GM19397 (cell line): ENCODE results near the gene SPRYD4.
A peak's percentile ranks its signal among the peaks of the same experiment; 100 is the strongest.
"Not testable (repeated sequence)": the region's sequence is repeated elsewhere in the genome, so short reads cannot be mapped to it uniquely, and the experiment has no call there.

ENCODE experiments used
- ATAC-seq: cut with Tn5 transposase; IDR thresholded peaks from one replicate; pipeline ENCODE4 v1.9.1; 2021; ENCODE audit warnings: mild to moderate bottlenecking, moderate library complexity; ENCODE audit not compliant: unreplicated experiment

Gene SPRYD4

GRCh38 chr12:56476143-56476542 lies 7.8 kb downstream of the SPRYD4 start:
- ATAC-seq = no peak

DNA sequence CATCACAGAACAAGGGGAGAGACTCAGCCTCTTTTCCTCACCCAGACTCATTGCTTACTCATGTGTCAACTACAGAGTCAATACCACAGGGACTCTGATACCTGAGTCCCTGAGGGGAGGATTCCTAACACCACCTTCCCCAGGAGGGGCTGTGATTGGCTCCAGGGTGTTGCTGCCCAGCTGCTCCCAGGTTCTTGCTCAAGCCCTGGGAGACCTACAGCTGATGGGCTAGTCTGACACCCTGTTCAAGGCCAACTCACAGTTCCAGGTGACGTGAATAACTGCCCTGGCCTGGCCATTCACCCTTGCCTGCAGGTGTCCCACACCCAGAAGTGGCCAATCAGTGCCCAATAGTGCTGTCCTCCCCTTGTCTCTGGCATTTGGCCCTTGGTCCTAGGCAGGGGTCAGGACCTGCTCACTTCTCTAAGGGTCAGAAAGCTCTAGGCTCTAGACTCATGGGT lies 8.6 kb downstream of the SPRYD4 start:
- no peak for ATAC-seq

GRCh38 chr12:56477521-56478225 lies 9.3 kb downstream of the SPRYD4 start:
- ATAC-seq = no peak

GRCh38 chr12:56479625-56480024 lies 11.2 kb downstream of the SPRYD4 start:
- ATAC-seq = no peak

DNA sequence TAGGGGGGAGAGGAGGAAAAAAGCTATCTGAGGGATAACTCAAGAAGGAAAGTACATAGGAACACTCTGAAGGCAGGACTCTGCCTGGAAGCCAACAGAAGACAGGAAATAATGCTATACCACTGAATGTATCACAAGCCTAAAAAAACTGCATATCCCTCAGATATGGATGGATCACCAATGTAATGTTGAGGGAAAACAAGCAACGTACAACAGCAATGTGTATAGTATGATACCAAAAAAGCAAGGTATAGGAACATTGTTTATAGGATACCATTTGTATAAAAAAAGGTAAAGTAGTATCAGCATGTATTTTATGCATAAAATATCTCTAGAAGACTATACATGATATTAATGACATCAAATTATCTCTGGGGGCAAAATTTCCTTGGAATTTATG lies 16.2 kb downstream of the SPRYD4 start:
- no peak for ATAC-seq

DNA sequence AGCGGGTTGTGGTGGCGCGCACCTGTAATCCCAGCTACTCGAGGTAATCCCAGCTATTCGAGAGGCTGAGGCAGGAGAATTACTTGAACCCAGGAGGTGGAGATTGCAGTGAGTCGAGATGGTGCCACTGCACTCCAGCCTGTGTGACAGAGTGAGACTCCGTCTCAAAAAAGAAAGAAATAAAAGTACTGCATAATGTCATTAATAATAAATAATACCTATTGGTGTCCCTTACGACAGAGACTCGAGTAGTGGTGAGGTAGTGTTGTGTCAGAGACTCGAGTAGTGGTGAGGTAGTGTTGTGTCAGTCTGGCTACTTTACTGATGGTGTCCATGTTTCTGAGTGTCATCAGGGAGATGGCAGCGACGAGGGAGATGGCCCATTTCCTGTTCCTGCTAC lies 18.3 kb downstream of the SPRYD4 start:
- ATAC-seq = no peak

GRCh38 chr12:56487448-56488040 lies 19.2 kb downstream of the SPRYD4 start:
- peak; percentile 29 for ATAC-seq

- ATAC-seq = peak; percentile 86
Observed at GRCh38 chr12:56488041-56488955, 19.9 kb downstream of the SPRYD4 start, which contains the start of gene GLS2. TSS of gene GLS2 (minus strand) at chr12:56488161. CDS start at chr12:56488118, 43 bp downstream.

DNA sequence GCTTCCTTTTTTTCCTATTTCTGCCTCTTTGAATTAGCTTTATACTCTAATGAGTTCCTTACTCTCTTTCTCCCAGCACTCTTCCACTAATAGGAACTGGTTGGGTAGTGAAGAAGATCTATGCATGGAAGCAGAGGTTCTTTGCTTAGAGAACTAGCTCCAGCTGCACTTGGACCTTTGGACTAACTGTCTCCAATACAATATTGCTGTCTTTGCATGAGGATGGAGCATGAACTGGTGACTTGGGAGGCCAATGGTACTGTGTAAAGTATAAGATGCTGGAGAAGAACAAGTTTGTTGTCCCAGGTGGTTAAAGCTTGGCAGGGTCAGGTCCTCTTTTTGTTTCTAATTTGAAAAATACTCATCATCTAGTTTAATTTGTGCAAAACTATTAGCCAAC lies 22.0 kb downstream of the SPRYD4 start:
- ATAC-seq = no peak

- ATAC-seq = not testable (repeated sequence)
Observed at GRCh38 chr12:56493409-56494105, 25.2 kb downstream of the SPRYD4 start.

- ATAC-seq = not testable (repeated sequence)
Observed at GRCh38 chr12:56494106-56494415, 25.7 kb downstream of the SPRYD4 start.

DNA sequence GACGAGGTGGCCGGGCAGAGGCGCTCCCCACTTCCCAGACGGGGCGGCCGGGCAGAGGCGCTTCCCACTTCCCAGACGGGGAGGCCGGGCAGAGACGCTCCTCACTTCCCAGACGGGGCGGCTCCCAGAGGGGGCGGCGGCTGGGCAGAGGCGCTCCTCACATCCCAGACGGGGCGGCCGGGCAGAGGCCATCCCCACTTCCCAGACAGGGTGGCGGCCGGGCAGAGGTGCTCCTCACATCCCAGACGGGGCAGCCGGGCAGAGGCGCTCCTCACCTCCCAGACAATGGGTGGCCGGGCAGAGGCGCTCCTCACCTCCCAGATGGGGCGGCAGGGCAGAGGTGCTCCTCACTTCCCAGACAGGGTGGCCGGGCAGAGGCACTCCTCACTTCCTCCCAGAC lies 26.1 kb downstream of the SPRYD4 start:
- ATAC-seq = not testable (repeated sequence)

GRCh38 chr12:56496704-56497103 lies 28.3 kb downstream of the SPRYD4 start:
- ATAC-seq = not testable (repeated sequence)

- ATAC-seq = not testable (repeated sequence)
Observed at GRCh38 chr12:56498126-56498902, 29.9 kb downstream of the SPRYD4 start.

DNA sequence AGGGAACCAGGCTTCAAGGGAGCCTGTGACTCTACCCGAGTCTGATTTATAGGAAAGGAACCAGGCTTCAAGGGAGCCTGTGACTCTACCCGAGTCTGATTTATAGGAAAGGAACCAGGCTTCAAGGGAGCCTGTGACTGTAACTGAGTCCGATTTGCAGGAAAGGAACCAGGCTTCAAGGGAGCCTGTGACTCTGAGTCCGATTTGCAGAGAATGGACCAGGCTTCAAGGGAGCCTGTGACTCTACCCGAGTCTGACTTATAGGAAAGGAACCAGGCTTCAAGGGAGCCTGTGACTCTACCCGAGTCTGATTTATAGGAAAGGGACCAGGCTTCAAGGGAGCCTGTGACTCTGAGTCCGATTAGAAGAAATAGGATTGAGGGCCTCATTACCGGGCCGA lies 31.1 kb downstream of the SPRYD4 start:
- ATAC-seq = not testable (repeated sequence)

DNA sequence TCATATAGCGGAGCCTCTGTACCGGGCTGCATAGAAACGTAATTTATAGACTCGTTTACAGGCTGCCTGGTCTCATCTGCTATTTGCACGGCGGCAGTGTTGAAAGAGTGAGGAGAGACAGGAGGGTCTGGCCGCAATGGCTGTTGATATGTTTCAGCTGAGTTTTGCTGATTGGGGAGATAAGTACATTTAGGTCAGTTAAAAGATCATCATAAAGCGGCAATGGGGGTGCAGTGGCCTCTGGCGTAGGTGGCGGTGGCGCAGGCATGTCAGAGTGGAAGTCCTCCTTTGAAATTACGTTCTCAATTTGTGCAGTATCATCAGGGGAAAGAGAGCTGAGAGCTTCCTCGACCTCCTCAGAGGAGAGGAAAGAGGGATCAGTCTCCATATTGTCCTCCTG lies 31.5 kb downstream of the SPRYD4 start:
- ATAC-seq = not testable (repeated sequence)

DNA sequence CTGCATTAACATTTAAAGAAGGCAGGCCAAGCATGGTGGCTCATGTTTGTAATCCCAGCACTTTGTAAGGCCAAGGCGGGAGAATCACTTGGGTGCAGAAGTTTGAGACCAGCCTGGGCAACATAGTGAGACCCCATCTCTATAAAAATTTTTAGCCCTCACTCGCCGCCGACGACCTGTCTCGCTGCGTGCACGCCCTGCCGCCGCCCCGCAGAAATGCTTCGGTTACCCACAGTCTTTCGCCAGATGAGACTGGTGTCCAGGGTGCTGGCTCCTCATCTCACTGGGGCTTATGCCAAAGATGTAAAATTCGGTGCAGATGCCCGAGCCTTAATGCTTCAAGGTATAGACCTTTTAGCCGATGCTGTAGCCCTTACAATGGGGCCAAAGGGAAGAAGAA lies 42.4 kb downstream of the SPRYD4 start:
- ATAC-seq = no peak

- ATAC-seq = not testable (repeated sequence)
Observed at GRCh38 chr12:56514014-56514318, 45.6 kb downstream of the SPRYD4 start.

DNA sequence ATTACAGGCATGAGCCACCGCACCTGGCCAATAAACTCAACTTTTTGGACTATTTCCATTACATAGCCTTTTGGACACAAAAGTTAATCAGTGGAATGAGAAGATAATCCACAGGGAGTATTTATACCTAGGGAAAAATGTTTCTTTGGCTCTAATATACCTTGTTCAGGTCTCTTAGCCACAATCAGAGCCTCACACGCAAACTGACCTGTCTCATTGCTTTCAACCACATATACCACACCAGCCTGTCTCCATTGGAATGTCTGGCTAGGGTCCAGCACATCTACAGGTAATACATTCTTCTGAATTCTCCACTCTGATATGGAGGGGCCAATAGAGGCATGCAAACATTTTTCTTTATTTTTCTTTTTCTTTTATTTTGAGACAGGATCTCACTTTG lies 49.5 kb downstream of the SPRYD4 start:
- no peak for ATAC-seq

DNA sequence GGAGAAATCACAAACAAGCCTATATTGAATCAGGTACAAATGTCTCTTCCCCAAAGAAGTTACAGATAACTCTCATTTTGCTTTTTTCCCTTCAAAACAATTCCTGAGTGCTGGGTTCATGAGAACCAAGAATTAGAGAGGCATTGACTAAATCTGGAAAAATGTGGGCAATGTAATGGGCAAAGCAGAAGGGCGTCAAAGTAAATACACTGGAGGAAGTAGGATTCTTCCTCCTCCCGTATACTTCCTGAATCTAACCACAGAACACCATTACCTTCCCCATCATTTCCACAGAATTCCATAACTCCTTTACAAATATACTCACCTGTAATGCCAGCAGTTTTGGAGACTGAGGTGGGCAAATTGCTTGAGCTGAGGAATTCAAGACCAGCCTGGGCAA lies 50.2 kb downstream of the SPRYD4 start:
- no peak for ATAC-seq
